HepG2 (cell line): ENCODE data around the gene TBC1D20. TPM values are rescaled to one million over a fixed set of nuclear protein-coding genes. Genes with fewer than 3 reads are reported as not detected.

Experiments used
- ARID3A ChIP-seq: IDR thresholded peaks from 2 replicates; pipeline ENCODE4 v1.6.1; 2012; ENCODE audit warnings: low read depth, low read length, improper control_type of control experiment
- HMGXB3 ChIP-seq: sonication (generic); formaldehyde crosslinking; IDR thresholded peaks from 2 replicates; pipeline ENCODE4 v1.4.0; 2020; ENCODE audit warnings: missing genetic modification reagents, borderline replicate concordance
- MAFF ChIP-seq: IDR thresholded peaks from 2 replicates; pipeline ENCODE4 v1.6.1; 2011; ENCODE audit warnings: low read depth, low read length, improper control_type of control experiment
- NONO ChIP-seq, 2 experiments: fragments of 450-650 bp in 1 of 2; sonication (generic) in 1 of 2; formaldehyde crosslinking in 1 of 2; IDR thresholded peaks in 1 of 2; conservative IDR thresholded peaks in 1 of 2; 2 replicates each; pipeline versions ENCODE4 v1.6.1 to v1.8.0; 2017 to 2022; ENCODE audit warnings: mild to moderate bottlenecking in 1 of 2, missing genetic modification reagents in 1 of 2, moderate library complexity in 1 of 2
- SP140L ChIP-seq: sonication (generic); formaldehyde crosslinking; IDR thresholded peaks from 2 replicates; pipeline ENCODE4 v1.4.0; 2020; ENCODE audit warnings: missing genetic modification reagents, borderline replicate concordance
- SPEN ChIP-seq: sonication (generic); formaldehyde crosslinking; IDR thresholded peaks from 2 replicates; pipeline ENCODE4 v1.5.1; 2020; ENCODE audit warnings: low read depth, mild to moderate bottlenecking, missing genetic modification reagents
- STAG1 ChIP-seq: sonication (generic); formaldehyde crosslinking; IDR thresholded peaks from 2 replicates; pipeline ENCODE4 v1.4.0; 2020; ENCODE audit warnings: missing genetic modification reagents
- TRIM22 ChIP-seq: fragments of 450-650 bp; IDR thresholded peaks from 2 replicates; pipeline ENCODE4 v1.6.1; 2017
- U2AF1 ChIP-seq: fragments of 200-400 bp; formaldehyde crosslinking; optimal IDR thresholded peaks from 2 replicates; pipeline ENCODE3; 2017; ENCODE audit warnings: mild to moderate bottlenecking, low read depth, low read length
- XBP1 ChIP-seq: sonication (generic); formaldehyde crosslinking; IDR thresholded peaks from 2 replicates; pipeline ENCODE4 v1.5.0; 2020; ENCODE audit warnings: missing genetic modification reagents
- ZNF335 ChIP-seq: sonication (generic); formaldehyde crosslinking; IDR thresholded peaks from 2 replicates; pipeline ENCODE4 v1.4.0; 2020; ENCODE audit warnings: missing genetic modification reagents
- ZNF44 ChIP-seq: sonication (generic); formaldehyde crosslinking; IDR thresholded peaks from 2 replicates; pipeline ENCODE4 v1.5.1; 2020; ENCODE audit warnings: mild to moderate bottlenecking, missing genetic modification reagents
- polyA plus RNA-seq, 8 experiments: library from polyadenylated mRNA; depleted of rRNA in 3 of 8; stranded (reverse) in 7 of 8; unstranded in 1 of 8; fragments of >200 nt; fragmentation: Illumina TruSeq in 4 of 8; extraction: Trizol in 4 of 8; gene quantifications; 2 replicates each; pipeline versions ENCODE4 v1.2.1 to v1.2.3, GENCODE V29; 2011 to 2016; ENCODE audit warnings: low read depth in 4 of 8, missing spikeins in 1 of 8, mixed read lengths in 1 of 8; ENCODE audit not compliant: insufficient read depth in 1 of 8
- total RNA-seq, 5 experiments: library from RNA; depleted of rRNA; stranded (reverse); fragments of >200 nt; fragmentation: Illumina TruSeq; extraction: Trizol; gene quantifications; 2 replicates each; pipeline ENCODE4 v1.2.3, GENCODE V29; 2016; ENCODE audit warnings: low read depth in 1 of 5
- TF ChIP-seq, protein P1 (sequence below): sonication (generic); formaldehyde crosslinking; IDR thresholded peaks from 2 replicates; pipeline ENCODE4 v1.4.0; 2020; ENCODE audit warnings: missing genetic modification reagents, mild to moderate bottlenecking, borderline replicate concordance
- TF ChIP-seq, protein P2 (sequence below): sonication (generic); formaldehyde crosslinking; IDR thresholded peaks from 2 replicates; pipeline ENCODE4 v1.5.0; 2020; ENCODE audit warnings: missing genetic modification reagents

TBC1D20 gene
- total and polyA plus RNA-seq, 2 of the 13 experiments (the other 11 are each of a cell fraction or from before 2014, with no cell fraction given) = 36.6 to 47.1 TPM

DNA sequence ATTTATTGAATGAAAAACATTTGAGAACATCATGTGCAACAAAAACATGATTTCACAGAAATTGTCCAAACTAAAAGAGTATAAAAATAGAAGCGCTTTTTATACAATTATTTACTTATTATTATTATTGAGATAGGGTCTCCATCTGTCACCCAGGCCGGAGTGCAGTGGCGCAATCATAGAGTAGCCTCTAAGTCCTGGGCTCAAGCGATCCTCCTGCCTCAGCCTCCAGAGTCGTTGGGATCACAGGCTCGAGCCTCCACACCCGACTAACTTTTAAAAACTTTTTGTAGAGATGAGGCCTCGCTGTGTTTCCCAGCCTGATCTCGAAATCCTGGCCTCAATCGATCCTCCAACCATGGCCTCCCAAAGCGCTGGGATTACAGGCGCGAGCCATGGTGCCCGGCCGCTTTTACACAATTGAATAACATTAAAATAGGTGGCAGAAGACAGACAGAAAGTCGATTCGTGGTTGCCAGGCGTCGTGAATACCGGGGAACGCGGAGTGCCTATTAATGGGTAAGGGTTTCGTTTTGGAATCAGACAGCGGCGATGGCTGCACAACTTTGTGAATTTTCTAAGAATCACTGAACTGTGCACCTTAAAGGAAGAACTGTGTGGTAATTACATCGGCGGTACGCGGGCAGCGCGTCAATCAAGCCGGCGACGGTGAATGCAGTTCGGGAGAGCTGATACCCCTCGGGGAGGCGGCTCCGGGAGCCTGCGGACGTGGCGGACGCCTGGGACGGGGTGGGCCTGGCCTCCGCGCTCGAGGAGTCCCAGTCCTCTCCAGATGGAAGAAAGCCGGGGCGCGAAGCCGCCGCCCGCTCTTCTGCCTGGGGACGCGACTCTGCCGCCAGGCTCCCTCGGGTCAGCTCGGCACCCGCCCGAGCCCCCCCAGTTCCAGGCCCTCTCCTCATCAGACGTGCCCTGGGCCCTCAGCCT, 807 bp downstream of the TBC1D20 start (continued):
- TF ChIP-seq, protein P1, sequence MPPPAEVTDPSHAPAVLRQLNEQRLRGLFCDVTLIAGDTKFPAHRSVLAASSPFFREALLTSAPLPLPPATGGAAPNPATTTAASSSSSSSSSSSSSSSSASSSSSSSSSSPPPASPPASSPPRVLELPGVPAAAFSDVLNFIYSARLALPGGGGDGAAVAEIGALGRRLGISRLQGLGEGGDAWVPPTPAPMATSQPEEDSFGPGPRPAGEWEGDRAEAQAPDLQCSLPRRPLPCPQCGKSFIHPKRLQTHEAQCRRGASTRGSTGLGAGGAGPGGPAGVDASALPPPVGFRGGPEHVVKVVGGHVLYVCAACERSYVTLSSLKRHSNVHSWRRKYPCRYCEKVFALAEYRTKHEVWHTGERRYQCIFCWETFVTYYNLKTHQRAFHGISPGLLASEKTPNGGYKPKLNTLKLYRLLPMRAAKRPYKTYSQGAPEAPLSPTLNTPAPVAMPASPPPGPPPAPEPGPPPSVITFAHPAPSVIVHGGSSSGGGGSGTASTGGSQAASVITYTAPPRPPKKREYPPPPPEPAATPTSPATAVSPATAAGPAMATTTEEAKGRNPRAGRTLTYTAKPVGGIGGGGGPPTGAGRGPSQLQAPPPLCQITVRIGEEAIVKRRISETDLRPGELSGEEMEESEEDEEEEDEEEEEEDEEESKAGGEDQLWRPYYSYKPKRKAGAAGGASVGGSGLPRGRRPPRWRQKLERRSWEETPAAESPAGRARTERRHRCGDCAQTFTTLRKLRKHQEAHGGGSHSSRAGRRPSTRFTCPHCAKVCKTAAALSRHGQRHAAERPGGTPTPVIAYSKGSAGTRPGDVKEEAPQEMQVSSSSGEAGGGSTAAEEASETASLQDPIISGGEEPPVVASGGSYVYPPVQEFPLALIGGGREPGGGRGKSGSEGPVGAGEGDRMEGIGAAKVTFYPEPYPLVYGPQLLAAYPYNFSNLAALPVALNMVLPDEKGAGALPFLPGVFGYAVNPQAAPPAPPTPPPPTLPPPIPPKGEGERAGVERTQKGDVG (CRISPR knock-in tag) = peak; percentile 50; the same call in 1 of the 2 replicates
- TF ChIP-seq MAFF (no peak), ZNF335 (CRISPR knock-in tag) (0 out of 2 replicates have a peak, but pooled peaks have one; percentile 48), STAG1 (CRISPR knock-in tag) (no peak), NONO (IDR thresholded peaks at IDR 0.05) (no peak), NONO (CRISPR knock-in tag; conservative IDR thresholded peaks at IDR 0.05) (no peak), ARID3A (no peak), ZNF44 (CRISPR knock-in tag) (no peak), SPEN (CRISPR knock-in tag) (peak; percentile 56; the same call in 1 of the 2 replicates), U2AF1 (peak; percentile 74), XBP1 (no peak), TRIM22 (no peak), SP140L (peak; percentile 10; the same call in 1 of the 2 replicates), HMGXB3 (CRISPR knock-in tag) (peak; percentile 18; the same call in 1 of the 2 replicates)
- TF ChIP-seq, protein P2, sequence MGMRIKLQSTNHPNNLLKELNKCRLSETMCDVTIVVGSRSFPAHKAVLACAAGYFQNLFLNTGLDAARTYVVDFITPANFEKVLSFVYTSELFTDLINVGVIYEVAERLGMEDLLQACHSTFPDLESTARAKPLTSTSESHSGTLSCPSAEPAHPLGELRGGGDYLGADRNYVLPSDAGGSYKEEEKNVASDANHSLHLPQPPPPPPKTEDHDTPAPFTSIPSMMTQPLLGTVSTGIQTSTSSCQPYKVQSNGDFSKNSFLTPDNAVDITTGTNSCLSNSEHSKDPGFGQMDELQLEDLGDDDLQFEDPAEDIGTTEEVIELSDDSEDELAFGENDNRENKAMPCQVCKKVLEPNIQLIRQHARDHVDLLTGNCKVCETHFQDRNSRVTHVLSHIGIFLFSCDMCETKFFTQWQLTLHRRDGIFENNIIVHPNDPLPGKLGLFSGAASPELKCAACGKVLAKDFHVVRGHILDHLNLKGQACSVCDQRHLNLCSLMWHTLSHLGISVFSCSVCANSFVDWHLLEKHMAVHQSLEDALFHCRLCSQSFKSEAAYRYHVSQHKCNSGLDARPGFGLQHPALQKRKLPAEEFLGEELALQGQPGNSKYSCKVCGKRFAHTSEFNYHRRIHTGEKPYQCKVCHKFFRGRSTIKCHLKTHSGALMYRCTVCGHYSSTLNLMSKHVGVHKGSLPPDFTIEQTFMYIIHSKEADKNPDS (CRISPR knock-in tag) = no peak
